Activated CD8-positive, alpha-beta T cell treated with anti-CD3 and anti-CD28 coated beads, Interleukin-2, amount 10 ng/mL, durations not matched to agents 7 days and 5 days (primary cell): ENCODE measurements around the gene ARHGAP15. TPM values are rescaled to one million over a fixed set of nuclear protein-coding genes. Genes with fewer than 3 reads are reported as not detected.

Source experiments
- ATAC-seq: fragments of 150-1000 bp; cut with Tn5 transposase; one replicate; pipeline ENCODE4 v1.10.0; 2021; ENCODE audit warnings: moderate library complexity
- CTCF ChIA-PET: fragments of 350-600 bp; sonication (Branson Sonifier 250); formaldehyde crosslinking; loops from one replicate; lab custom pipeline; 2021; ENCODE audit warnings: antibody characterized with exemption; lab: Charles Lee
- POLR2A ChIA-PET: fragments of 350-600 bp; sonication (Branson Sonifier 250); formaldehyde crosslinking; loops from one replicate; lab custom pipeline; 2021; ENCODE audit warnings: antibody characterized with exemption; lab: Charles Lee
- DNase-seq: peaks from one replicate; pipeline ENCODE4 v3.0.0-alpha.2; 2020
- H3K27ac Mint-ChIP-seq: one replicate; pipeline ENCODE4 v1.8.0; 2021; ENCODE audit warnings: mild to moderate bottlenecking, mixed read lengths
- H3K27me3 Mint-ChIP-seq: one replicate; pipeline ENCODE4 v1.8.0; 2021; ENCODE audit warnings: low read depth, mixed read lengths
- H3K36me3 Mint-ChIP-seq: one replicate; pipeline ENCODE4 v1.8.0; 2021; ENCODE audit warnings: low read depth, mixed read lengths
- H3K4me1 Mint-ChIP-seq: one replicate; pipeline ENCODE4 v1.8.0; 2021; ENCODE audit warnings: low read depth, mixed read lengths
- H3K4me3 Mint-ChIP-seq: one replicate; pipeline ENCODE4 v1.8.0; 2021; ENCODE audit warnings: mild to moderate bottlenecking, mixed read lengths
- H3K9me3 Mint-ChIP-seq: one replicate; pipeline ENCODE4 v1.8.0; 2022; ENCODE audit warnings: mixed read lengths; ENCODE audit not compliant: insufficient read depth
- total RNA-seq, 2 experiments: library from RNA; stranded (reverse); gene quantifications; one replicate each; pipeline ENCODE4 v1.2.3, GENCODE V29; 2021

Gene ARHGAP15
- total RNA-seq, 2 experiments from 2014 or later: 154 to 158 TPM

DNA sequence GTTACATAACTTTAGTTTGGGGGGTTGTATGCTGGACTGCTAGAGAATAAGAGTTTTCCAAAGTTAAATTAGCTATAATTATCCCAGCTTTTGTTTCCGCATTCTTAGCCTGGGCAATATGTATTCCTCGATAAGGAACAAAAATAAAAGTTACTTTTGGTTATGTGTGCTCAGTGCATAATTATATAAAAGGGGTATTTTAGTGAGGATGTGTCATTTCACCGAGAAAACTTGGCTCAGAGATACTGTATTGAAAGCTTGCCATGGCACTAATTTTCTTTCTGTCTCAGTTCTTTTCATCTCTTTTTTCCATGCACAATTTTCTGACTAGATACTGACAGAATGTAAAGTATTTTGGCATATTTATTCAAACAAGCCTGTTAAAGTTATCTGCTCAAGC lies 28.2 kb downstream of the ARHGAP15 start:
- no peak overlapping the region for H3K27ac Mint-ChIP-seq
- H3K27me3 Mint-ChIP-seq: no peaks in the 10 kb centered on the region
- H3K4me3 Mint-ChIP-seq: no peak overlapping the region
- DNase-seq: no peak
- POLR2A ChIA-PET: interaction anchor here (1.1 to 1.2 kb wide), 2 partner anchors 8 to 27 kb away, joined by 3 read pairs; no protein-coding TSS in a partner anchor
- ATAC-seq: no peak
- no peaks in the 10 kb centered on the region for H3K9me3 Mint-ChIP-seq
- H3K36me3 Mint-ChIP-seq: peaks cover 62% of the 10 kb centered on the region
- peaks cover 65% of the 10 kb centered on the region for H3K4me1 Mint-ChIP-seq
- CTCF ChIA-PET: interaction anchor here (1.0 to 9.3 kb wide), 5 partner anchors 25 to 101 kb away, joined by 4 to 75 read pairs (median 6); no protein-coding TSS in a partner anchor

DNA sequence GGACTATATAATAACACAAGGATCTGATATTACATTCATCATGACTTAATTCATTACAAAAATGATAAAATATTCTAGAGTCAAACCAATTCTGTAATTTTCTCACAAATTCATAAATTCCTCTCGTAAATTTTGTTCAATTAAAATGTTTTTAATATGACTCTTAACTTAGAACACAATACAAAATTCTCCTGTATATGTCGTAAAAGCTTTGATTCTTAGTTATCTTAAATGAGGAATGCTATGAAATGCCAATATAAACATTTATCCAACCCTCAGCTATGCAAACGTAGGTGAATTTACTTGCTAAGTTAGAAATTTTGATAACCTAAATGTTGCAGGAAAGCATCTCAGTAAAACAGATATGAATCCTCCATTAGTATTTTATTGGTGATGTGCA lies 28.9 kb downstream of the ARHGAP15 start:
- H3K4me3 Mint-ChIP-seq: no peak overlapping the region
- peaks cover 59% of the 10 kb centered on the region for H3K4me1 Mint-ChIP-seq
- H3K27me3 Mint-ChIP-seq: no peaks in the 10 kb centered on the region
- no peak for DNase-seq
- CTCF ChIA-PET: interaction anchor here (1.2 to 9.3 kb wide), 7 partner anchors 9 to 126 kb away, joined by 3 to 90 read pairs (median 4); no protein-coding TSS in a partner anchor
- no peaks in the 10 kb centered on the region for H3K9me3 Mint-ChIP-seq
- H3K27ac Mint-ChIP-seq: no peak overlapping the region
- no peak for ATAC-seq
- POLR2A ChIA-PET: interaction anchor here (1.2 kb wide), 1 partner anchor 9 kb away, joined by 3 read pairs; no protein-coding TSS in a partner anchor
- H3K36me3 Mint-ChIP-seq: peaks cover 61% of the 10 kb centered on the region

DNA sequence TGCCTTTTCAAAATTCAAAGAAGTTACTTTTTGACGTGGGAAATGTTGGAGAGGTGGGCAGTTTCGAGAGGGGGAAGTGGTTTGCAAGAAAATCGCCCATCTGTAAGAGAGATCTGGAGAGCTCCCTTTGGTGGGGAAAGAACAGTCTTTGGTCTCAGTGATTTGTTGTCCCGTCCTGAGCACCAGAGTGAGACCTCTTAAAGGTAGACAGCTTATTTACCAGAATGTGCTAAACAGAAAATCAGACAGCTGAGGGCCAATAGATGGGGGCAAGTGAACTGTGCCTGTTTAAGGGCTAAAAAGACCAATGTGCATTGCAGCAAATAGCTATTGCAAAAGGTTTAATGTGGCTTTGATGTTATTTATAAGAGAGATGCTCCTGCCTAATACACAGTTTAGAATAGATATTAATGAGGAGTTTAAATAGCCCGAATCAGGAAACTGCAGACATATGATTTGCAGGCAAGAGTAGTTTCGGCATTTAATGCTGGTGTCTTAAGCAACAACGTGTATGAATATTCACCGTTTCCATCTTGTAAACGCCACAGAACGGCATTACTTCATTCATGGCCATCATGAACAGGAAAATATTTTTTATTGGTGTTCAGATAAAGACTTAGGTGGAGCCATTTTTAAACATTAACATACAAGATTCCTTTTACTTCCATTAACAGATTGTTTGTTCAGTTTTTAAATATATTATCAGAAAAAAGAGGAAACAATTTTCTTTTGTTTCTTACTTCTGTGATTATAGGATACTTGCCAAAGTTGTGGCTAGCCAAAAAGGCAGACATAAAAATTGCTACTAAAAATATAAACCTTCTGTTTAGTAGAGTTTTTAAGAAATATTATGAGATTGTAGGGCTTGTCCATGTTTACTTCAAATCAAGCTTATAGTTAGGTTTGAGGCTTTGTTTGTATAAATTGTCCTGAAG lies 29.6 kb downstream of the ARHGAP15 start:
- Mint-ChIP-seq H3K27me3 (no peaks in the 10 kb centered on the region), H3K4me3 (no peak overlapping the region), H3K36me3 (peaks cover 66% of the 10 kb centered on the region), H3K4me1 (peaks cover 58% of the 10 kb centered on the region), H3K27ac (no peak overlapping the region), H3K9me3 (no peaks in the 10 kb centered on the region)
- ChIA-PET POLR2A (interaction anchor here (1.2 kb wide), 1 partner anchor 10 kb away, joined by 3 read pairs; no protein-coding TSS in a partner anchor), CTCF (interaction anchor here (1.0 to 9.3 kb wide), 8 partner anchors 10 to 125 kb away, joined by 3 to 90 read pairs (median 4); no protein-coding TSS in a partner anchor)
- DNase-seq (no peak), ATAC-seq (no peak)

DNA sequence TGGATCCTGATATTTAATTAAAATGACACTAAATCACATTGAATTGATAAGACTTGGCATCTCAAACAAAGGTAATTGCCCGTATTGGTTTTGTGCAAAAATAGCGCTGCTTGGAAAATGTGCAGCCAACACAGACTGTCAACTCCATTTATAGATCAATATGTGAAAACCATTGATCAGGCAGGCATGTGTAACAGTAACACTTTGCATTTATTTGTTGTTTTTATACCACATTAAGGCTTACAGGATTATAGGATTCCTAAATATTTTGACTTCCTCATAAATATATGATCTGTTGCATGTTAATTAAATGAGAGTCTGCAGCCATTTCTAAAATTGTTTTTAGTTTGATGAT lies 30.2 kb downstream of the ARHGAP15 start:
- Mint-ChIP-seq H3K4me1 (peaks cover 56% of the 10 kb centered on the region), H3K27me3 (no peaks in the 10 kb centered on the region), H3K4me3 (no peak overlapping the region), H3K9me3 (no peaks in the 10 kb centered on the region), H3K36me3 (peaks cover 68% of the 10 kb centered on the region), H3K27ac (no peak overlapping the region)
- ChIA-PET CTCF (interaction anchor here (1.0 to 9.3 kb wide), 4 partner anchors 48 to 125 kb away, joined by 3 to 90 read pairs (median 40); no protein-coding TSS in a partner anchor), POLR2A (no interaction called here)
- DNase-seq (no peak), ATAC-seq (no peak)

DNA sequence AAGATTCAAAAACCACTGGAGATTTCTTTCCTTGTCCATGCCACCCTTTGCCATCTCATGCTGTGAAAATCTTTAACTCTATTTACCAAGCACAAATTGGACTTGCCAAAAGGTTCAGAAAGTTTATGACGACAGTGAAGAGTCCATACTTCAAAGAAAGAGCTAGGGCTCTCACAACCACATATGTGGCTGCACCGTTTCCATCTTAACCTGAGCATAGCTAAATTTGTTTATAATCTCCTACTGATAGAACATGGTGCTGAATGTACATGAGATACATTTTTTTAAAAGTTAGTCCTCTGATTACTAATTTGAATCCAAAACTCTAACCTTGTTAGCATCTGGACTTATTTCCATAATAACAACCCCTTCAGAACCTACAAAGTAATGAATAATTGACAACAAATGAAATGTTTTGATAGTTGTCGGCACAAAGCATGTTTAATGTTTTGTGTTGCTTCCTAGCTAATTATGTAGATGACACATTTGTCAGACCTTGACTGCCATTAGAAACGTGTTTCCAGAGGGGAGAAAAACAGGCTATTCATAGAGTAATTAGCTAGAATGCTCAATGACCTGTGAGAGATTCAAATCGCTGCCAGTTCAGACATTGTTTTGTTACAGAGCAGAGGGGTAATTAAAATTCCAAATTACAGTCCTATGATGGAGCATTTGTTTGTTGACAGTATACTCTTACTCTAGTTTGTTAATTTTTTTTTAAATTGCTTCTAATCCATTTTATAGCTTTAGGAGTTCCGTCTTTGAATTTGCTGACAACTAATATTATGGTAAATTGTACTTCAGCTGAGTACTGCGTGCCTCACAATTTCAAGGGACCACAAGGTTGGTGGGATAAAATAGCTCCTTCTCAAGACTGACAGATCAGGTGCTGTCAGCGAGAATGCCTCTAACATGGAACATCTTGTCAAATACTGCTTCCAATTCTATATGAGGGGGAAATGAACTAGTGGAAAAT lies 31.8 kb downstream of the ARHGAP15 start:
- peaks cover 65% of the 10 kb centered on the region for H3K36me3 Mint-ChIP-seq
- ChIA-PET CTCF (interaction anchor here (0.6 to 9.3 kb wide), 25 partner anchors 8 to 123 kb away, joined by 3 to 90 read pairs (median 5); partner anchors contain the start of gene ARHGAP15), POLR2A (interaction anchor here (0.7 to 1.3 kb wide), 4 partner anchors 29 to 98 kb away, joined by 3 to 4 read pairs (median 3); no protein-coding TSS in a partner anchor)
- no peak for DNase-seq
- peaks cover 60% of the 10 kb centered on the region for H3K4me1 Mint-ChIP-seq
- H3K4me3 Mint-ChIP-seq: no peak overlapping the region
- H3K27ac Mint-ChIP-seq: peak overlapping the region; percentile 75
- no peaks in the 10 kb centered on the region for H3K9me3 Mint-ChIP-seq
- no peaks in the 10 kb centered on the region for H3K27me3 Mint-ChIP-seq
- peak; percentile 61 for ATAC-seq

DNA sequence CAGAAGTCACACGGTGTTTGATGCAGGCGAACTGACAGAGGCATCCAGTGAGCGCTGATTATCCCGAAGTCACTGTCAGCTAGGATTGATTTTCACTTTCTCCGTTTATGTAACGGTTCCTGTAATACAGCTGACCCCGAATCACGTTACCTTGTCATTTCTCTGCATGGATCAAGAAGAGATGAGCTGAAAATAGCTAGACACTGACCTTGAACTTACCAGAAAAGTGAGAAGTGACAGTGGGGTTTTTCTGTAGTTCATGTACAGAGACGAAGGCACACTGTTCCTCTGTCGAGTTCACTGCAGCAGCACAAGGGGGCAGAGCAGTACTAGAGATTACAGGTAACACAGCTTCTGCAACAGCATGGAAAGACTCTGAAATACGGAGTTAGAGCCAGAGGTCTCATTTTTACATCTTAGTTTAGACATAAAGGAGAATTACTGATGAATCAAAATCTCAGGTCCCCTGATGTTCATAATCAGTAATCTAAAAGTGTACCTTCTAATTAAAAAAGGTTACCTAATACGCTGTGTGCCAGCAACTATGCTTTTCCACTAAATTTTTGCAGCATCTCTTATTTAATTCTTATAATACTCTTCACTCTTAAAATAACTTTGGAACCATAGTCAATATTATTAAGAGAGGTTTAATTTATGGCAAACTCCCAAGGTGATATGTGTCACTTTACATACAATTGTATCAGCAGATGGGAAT lies 33.1 kb downstream of the ARHGAP15 start:
- Mint-ChIP-seq H3K4me3 (no peak overlapping the region), H3K27ac (peak overlapping the region; percentile 5)

DNA sequence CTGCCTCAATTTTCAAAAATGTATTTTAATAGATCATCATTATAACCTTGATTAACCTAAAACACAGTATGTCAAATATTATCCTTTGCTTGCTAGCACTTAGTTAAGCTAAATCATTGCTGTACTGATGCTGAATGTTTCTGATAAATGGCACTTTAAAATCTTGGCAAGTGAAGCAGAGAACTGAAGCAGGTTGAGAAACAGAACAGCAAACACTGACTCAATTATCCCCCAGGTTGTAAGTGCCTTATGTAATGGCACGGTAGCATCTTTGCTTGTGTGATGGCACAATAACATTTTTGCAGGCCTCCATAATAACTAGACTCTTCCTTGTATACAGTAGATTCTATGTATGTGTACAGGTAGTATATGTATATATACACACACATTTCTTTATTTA lies 33.8 kb downstream of the ARHGAP15 start:
- H3K4me3 Mint-ChIP-seq: no peak overlapping the region
- CTCF ChIA-PET: interaction anchor here (1.2 to 9.3 kb wide), 9 partner anchors 9 to 121 kb away, joined by 3 to 90 read pairs (median 12); partner anchors contain the start of gene ARHGAP15
- peaks cover 65% of the 10 kb centered on the region for H3K36me3 Mint-ChIP-seq
- H3K9me3 Mint-ChIP-seq: no peaks in the 10 kb centered on the region
- H3K27me3 Mint-ChIP-seq: no peaks in the 10 kb centered on the region
- no peak overlapping the region for H3K27ac Mint-ChIP-seq
- DNase-seq (no peak), ATAC-seq (no peak)
- peaks cover 56% of the 10 kb centered on the region for H3K4me1 Mint-ChIP-seq
- POLR2A ChIA-PET: no interaction called here

More for the DNA sequence above, 33.1 kb downstream of the ARHGAP15 start:
- H3K36me3 Mint-ChIP-seq: peaks cover 65% of the 10 kb centered on the region
- ChIA-PET POLR2A (interaction anchor here (0.7 to 1.3 kb wide), 2 partner anchors 33 to 41 kb away, joined by 3 read pairs; no protein-coding TSS in a partner anchor), CTCF (interaction anchor here (0.7 to 9.3 kb wide), 21 partner anchors 9 to 121 kb away, joined by 3 to 90 read pairs (median 6); partner anchors contain the start of gene ARHGAP15)
- ATAC-seq (peak; percentile 94), DNase-seq (peak; percentile 67)
- H3K4me1 Mint-ChIP-seq: peaks cover 59% of the 10 kb centered on the region
- H3K27me3 Mint-ChIP-seq: no peaks in the 10 kb centered on the region
- H3K9me3 Mint-ChIP-seq: no peaks in the 10 kb centered on the region

DNA sequence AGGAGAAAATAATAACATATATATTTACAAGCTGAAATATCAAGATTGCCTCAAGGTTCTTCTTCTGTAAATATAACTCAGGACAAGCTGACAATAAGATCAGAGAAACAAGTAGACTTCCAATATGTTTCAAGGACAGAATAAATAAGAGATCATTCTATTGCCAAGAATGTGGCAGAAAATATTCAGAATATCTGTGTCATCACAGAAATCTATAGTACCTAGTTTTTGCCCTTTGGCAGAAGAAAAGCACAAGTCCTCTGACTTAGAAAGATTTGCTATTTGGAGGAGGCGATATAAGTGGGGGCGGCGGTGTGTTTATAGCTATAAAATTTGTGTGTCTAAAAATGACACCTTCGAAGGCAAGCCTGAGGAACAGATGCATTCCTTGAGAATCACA lies 34.3 kb downstream of the ARHGAP15 start:
- Mint-ChIP-seq H3K9me3 (no peaks in the 10 kb centered on the region), H3K27ac (no peak overlapping the region), H3K4me1 (peaks cover 52% of the 10 kb centered on the region), H3K36me3 (peaks cover 64% of the 10 kb centered on the region), H3K4me3 (no peak overlapping the region), H3K27me3 (no peaks in the 10 kb centered on the region)
- DNase-seq (no peak), ATAC-seq (no peak)
- POLR2A ChIA-PET: no interaction called here
- CTCF ChIA-PET: interaction anchor here (1.2 to 9.3 kb wide), 5 partner anchors 8 to 97 kb away, joined by 4 to 90 read pairs (median 27); partner anchors contain the start of gene ARHGAP15

DNA sequence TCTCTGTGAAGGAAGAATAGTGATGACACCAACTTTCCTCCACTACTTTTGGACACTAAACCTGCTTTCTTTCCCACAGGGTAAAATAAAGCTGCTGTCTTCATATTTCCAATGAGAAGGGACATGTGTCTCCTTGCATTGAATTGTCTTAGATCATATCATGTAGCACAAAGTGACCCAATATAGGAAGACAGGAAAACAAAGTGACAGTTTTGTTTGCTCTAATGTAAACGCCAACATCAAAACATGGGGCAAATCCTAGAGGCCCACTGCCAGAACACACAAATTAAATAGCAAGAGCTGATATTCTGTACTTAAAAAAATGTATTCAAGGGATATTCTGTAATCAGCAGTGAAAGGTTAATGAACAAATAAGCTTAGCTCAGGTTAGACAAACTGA lies 36.1 kb downstream of the ARHGAP15 start:
- ChIA-PET POLR2A (no interaction called here), CTCF (interaction anchor here (1.3 kb wide), 1 partner anchor 119 kb away, joined by 5 read pairs; no protein-coding TSS in a partner anchor)
- Mint-ChIP-seq H3K4me1 (peaks cover 46% of the 10 kb centered on the region), H3K27ac (peak overlapping the region; percentile 27), H3K4me3 (no peak overlapping the region), H3K27me3 (no peaks in the 10 kb centered on the region), H3K9me3 (no peaks in the 10 kb centered on the region), H3K36me3 (peaks cover 66% of the 10 kb centered on the region)
- no peak for DNase-seq
- no peak for ATAC-seq

DNA sequence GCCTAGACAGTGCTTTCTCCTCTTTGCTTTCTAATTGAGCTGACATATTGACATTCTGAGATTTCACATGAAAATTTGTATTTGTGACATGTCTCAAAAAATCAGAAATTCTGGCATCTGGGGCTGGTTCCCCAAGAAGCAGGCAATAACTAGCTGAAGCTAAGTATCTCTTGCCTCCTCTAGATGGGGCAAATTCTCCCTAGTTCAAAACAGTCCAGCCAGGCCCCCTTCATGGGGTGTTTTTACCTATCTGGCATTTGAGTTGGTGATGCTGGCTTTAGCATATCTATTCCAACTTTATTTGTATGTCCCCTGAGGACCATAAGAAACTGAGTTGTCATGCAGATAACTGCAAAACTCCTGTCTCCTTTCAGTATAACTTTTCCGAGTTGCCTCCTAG lies 39.9 kb downstream of the ARHGAP15 start:
- Mint-ChIP-seq H3K36me3 (peaks cover 66% of the 10 kb centered on the region), H3K9me3 (no peaks in the 10 kb centered on the region), H3K27me3 (no peaks in the 10 kb centered on the region), H3K27ac (no peak overlapping the region), H3K4me3 (no peak overlapping the region), H3K4me1 (peaks cover 48% of the 10 kb centered on the region)
- POLR2A ChIA-PET: no interaction called here
- CTCF ChIA-PET: interaction anchor here (1.1 to 2.2 kb wide), 3 partner anchors 12 to 90 kb away, joined by 3 to 8 read pairs (median 7); no protein-coding TSS in a partner anchor
- no peak for DNase-seq
- ATAC-seq: no peak
